ENCODE data around the gene NSUN4. TPM values are rescaled to one million over a fixed set of nuclear protein-coding genes. Genes with fewer than 3 reads are reported as not detected.

Gene NSUN4
- total RNA-seq, 1 experiment from 2014 or later = 23.6 TPM

DNA sequence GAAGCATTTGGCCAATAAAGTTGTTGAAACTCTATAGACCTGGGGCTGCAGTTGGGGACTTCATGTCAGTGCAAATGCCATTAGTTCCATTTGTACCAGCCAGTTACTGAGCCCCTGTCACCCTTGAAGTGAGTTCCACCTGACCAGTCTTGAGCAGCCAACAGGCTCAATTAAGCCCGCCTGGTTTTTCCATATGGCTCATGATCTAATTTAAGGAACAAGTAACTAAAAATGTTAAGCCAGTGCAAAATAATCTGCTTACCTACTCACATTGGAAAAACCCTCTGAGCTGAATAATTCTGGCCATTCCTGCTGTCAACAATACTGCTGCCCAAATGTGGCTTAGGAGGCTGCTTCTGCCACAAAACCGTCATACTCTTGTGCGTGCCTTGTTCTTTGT lies 21.6 kb downstream of the NSUN4 start:
- H3K4me1 ChIP-seq (ENCODE audit: control insufficient read depth, insufficient read depth, low read length) = no peaks in the 10 kb centered on the region
- ATAC-seq (no peak), DNase-seq (ENCODE audit: low read depth, low spot score) (no peak)
- in situ Hi-C loops (cut with HindIII; ENCODE audit: low pct_unique_long_range_greater_than_20kb, low sequenced_read_pairs) = no loop called here
- CTCF ChIA-PET = no interaction called here
- POLR2A ChIA-PET = no interaction called here
- peaks cover 6% of the 10 kb centered on the region; the same call in 1 of the 2 replicates for H3K36me3 ChIP-seq (ENCODE audit: control insufficient read depth, insufficient read depth, low read length)
- no peaks in the 10 kb centered on the region for H3K27me3 ChIP-seq (ENCODE audit: control insufficient read depth, insufficient read depth, low read length)
- BruUV-seq (replicated peaks) = no TSS peak
- intact Hi-C loops (cut with micrococcal nuclease; ENCODE audit: unreplicated experiment) = no loop called here
- no peak overlapping the region for H3K27ac ChIP-seq (ENCODE audit: low read length)
- no peak for TF ChIP-seq SIN3A (IDR thresholded peaks at IDR 0.05; ENCODE audit: borderline replicate concordance, insufficient read depth, low read depth, low read length)
- no peak for TF ChIP-seq POLR2AphosphoS5 (IDR thresholded peaks at IDR 0.05; ENCODE audit: low read depth, low read length)
- TF ChIP-seq, protein P1, sequence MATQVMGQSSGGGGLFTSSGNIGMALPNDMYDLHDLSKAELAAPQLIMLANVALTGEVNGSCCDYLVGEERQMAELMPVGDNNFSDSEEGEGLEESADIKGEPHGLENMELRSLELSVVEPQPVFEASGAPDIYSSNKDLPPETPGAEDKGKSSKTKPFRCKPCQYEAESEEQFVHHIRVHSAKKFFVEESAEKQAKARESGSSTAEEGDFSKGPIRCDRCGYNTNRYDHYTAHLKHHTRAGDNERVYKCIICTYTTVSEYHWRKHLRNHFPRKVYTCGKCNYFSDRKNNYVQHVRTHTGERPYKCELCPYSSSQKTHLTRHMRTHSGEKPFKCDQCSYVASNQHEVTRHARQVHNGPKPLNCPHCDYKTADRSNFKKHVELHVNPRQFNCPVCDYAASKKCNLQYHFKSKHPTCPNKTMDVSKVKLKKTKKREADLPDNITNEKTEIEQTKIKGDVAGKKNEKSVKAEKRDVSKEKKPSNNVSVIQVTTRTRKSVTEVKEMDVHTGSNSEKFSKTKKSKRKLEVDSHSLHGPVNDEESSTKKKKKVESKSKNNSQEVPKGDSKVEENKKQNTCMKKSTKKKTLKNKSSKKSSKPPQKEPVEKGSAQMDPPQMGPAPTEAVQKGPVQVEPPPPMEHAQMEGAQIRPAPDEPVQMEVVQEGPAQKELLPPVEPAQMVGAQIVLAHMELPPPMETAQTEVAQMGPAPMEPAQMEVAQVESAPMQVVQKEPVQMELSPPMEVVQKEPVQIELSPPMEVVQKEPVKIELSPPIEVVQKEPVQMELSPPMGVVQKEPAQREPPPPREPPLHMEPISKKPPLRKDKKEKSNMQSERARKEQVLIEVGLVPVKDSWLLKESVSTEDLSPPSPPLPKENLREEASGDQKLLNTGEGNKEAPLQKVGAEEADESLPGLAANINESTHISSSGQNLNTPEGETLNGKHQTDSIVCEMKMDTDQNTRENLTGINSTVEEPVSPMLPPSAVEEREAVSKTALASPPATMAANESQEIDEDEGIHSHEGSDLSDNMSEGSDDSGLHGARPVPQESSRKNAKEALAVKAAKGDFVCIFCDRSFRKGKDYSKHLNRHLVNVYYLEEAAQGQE (IDR thresholded peaks at IDR 0.05; ENCODE audit: insufficient read depth in 1 of 2, low read depth in 2 of 2, low read length in 1 of 2) = no peak
- TF ChIP-seq, protein P2, sequence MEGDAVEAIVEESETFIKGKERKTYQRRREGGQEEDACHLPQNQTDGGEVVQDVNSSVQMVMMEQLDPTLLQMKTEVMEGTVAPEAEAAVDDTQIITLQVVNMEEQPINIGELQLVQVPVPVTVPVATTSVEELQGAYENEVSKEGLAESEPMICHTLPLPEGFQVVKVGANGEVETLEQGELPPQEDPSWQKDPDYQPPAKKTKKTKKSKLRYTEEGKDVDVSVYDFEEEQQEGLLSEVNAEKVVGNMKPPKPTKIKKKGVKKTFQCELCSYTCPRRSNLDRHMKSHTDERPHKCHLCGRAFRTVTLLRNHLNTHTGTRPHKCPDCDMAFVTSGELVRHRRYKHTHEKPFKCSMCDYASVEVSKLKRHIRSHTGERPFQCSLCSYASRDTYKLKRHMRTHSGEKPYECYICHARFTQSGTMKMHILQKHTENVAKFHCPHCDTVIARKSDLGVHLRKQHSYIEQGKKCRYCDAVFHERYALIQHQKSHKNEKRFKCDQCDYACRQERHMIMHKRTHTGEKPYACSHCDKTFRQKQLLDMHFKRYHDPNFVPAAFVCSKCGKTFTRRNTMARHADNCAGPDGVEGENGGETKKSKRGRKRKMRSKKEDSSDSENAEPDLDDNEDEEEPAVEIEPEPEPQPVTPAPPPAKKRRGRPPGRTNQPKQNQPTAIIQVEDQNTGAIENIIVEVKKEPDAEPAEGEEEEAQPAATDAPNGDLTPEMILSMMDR (IDR thresholded peaks at IDR 0.05) = no peak
- no peak for TF ChIP-seq TCF7L2 (IDR thresholded peaks at IDR 0.05; ENCODE audit: low read depth, low read length)
- no peak overlapping the region for H3K4me3 ChIP-seq (ENCODE audit: low read depth in 2 of 2, low read length in 2 of 2)
- H3K9me3 ChIP-seq (ENCODE audit: control insufficient read depth, insufficient read depth, low read depth, low read length) = no peaks in the 10 kb centered on the region

DNA sequence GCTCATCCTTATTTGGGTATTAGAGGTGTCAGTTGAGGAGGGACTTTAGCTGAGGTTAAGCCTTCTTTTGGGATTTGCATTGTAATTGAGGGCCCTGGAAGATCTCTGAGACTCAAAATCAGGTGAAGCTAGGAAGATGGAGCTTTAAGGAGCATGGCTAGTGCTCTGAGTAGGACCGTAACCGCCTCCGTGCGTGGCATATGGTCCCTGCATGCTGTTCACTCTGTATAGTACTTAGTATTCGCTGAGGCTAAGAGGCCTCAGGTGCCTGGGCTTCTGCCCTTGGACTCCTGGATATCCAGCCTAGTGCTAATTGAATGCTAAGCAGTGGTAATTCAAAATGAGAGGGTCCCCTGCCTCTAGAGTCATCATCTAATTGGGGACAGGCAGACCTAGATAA lies 22.5 kb downstream of the NSUN4 start:
- H3K36me3 ChIP-seq (ENCODE audit: control insufficient read depth, insufficient read depth, low read length) = peaks cover 6% of the 10 kb centered on the region; the same call in 1 of the 2 replicates
- TF ChIP-seq SIN3A (IDR thresholded peaks at IDR 0.05; ENCODE audit: borderline replicate concordance, insufficient read depth, low read depth, low read length) (no peak), POLR2AphosphoS5 (IDR thresholded peaks at IDR 0.05; ENCODE audit: low read depth, low read length) (no peak), TCF7L2 (IDR thresholded peaks at IDR 0.05; ENCODE audit: low read depth, low read length) (no peak)
- TF ChIP-seq, protein P1 (IDR thresholded peaks at IDR 0.05; ENCODE audit: insufficient read depth in 1 of 2, low read depth in 2 of 2, low read length in 1 of 2) = no peak
- TF ChIP-seq, protein P2 (IDR thresholded peaks at IDR 0.05) = no peak
- H3K27ac ChIP-seq (ENCODE audit: low read length) = no peak overlapping the region
- ChIA-PET POLR2A (no interaction called here), CTCF (no interaction called here)
- in situ Hi-C loops (cut with HindIII; ENCODE audit: low pct_unique_long_range_greater_than_20kb, low sequenced_read_pairs) (no loop called here), intact Hi-C loops (cut with micrococcal nuclease; ENCODE audit: unreplicated experiment) (no loop called here)
- TSS peak; percentile 62 for BruUV-seq (replicated peaks)
- ATAC-seq (no peak), DNase-seq (ENCODE audit: low read depth, low spot score) (no peak)
- no peaks in the 10 kb centered on the region for H3K27me3 ChIP-seq (ENCODE audit: control insufficient read depth, insufficient read depth, low read length)
- H3K4me1 ChIP-seq (ENCODE audit: control insufficient read depth, insufficient read depth, low read length) = no peaks in the 10 kb centered on the region
- H3K9me3 ChIP-seq (ENCODE audit: control insufficient read depth, insufficient read depth, low read depth, low read length) = no peaks in the 10 kb centered on the region
- no peak overlapping the region for H3K4me3 ChIP-seq (ENCODE audit: low read depth in 2 of 2, low read length in 2 of 2)
